Dedifferentiated amniotic fluid mesenchymal stem cell (primary cell): ENCODE data around the gene C14orf93.

ENCODE experiments used
- DNase-seq: peaks from one replicate; pipeline ENCODE4 v3.0.0-alpha.2; 2016; ENCODE audit errors: extremely low spot score

The C14orf93 gene

DNA sequence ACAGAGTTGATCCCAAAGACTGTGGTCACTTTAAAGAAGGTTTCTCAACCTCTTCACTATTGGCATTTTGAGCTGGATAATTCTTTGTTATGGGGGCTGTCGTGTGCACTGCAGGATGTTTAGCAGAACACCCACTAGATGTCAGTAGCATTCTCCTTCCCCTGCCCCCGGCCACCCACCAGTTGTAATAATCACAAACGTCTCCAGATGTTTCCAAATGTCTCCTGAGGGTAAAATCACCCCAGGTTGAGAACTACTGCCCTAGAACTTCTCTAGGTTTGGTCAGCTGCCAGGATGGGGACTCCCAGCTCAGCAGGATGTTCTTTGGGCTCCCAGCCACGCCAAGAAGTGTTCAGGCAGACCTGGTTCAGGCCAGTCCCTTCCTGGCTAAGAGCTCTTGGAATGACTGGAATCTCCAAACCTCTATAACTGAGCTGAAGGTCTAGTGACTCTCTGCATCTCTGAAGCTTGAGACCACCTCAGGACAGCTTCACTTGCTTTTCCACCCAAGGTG lies 15.1 kb downstream of the C14orf93 start:
- no peak for DNase-seq

- DNase-seq = no peak
These were observed 16.4 kb downstream of the C14orf93 start for GRCh38 chr14:22993517-22993916.

DNA sequence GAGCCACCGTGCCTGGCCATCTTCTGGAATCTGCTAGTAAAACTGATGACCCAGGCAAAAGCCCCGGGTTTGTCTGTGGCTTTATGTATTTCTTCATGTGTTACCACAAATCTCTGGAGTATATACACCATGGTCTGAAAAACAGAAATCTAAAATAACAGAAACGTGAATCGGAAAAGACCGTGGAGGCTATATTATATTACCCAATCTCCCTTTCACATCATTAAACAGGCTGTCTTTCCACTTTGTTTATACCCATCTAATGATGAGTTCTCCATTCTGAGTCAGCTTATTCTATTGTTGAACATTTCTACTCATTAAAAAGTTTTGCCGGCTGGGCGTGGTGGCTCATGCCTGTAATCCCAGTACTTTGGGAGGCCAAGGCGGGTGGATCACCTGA lies 18.1 kb downstream of the C14orf93 start:
- DNase-seq = no peak

GRCh38 chr14:22987291-22987690 lies 22.7 kb downstream of the C14orf93 start:
- DNase-seq = no peak

GRCh38 chr14:22986508-22987054 lies 23.4 kb downstream of the C14orf93 start:
- DNase-seq = peak; percentile 81

DNA sequence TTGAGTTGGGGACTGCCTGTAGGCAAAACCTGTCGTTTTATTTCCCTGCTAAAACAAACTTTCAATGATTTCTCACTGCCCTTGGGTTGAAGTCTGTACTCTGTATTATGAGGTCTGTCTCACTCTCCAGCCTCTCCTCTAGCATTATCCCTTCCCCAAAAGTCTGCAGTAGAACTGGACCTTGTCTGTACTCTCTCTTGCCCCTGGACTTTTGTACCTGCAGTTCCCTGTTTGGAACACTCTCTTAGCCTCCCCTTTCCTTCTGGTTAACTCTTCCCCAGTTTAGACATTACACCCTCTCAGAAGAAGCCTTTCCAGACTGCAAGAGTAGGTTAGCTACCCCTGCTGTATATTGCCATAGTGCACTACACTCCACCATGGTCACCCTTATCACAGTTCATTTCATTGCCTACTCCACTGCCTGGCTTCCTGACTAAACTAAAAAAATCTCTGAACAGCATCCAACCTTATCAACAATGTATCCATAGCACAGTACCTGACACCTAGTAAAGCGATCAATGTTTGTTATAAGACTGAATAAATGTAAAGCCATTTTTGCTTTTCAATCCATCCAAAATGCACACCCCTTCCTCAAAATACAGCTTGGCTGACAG lies 23.9 kb downstream of the C14orf93 start:
- DNase-seq = no peak

DNA sequence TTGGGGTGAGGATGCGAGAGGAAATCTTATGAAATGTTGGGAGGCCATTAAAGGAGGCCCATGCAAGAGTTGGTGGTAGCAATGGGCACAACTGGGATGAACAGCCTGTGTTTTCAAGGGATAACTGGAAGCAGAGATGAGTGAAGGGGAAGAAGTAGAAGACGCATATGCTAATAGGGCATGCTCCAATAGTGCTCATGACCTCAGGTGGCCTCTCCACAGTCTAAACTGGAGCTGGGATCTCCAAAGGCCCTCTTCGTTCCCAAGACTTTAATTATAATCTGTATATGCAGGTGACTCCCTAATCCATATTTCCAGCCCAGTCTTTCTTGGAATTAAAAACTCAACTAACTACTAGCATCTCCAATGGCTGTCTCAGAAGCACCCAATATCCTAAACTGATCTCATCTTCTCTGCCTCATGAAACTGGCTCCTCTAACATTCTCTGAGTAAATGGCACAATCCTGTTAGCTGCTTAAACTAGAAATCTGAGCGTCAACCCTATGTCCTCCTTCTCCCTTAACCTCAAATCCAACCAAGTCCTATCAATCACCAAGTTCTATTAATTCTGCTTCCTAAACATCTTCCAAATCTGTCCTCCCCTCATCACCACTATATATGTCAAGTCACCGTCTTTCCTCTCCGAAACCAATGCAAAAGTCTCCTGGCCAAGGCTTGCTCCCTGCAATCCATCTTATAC lies 24.8 kb downstream of the C14orf93 start:
- DNase-seq = no peak

DNA sequence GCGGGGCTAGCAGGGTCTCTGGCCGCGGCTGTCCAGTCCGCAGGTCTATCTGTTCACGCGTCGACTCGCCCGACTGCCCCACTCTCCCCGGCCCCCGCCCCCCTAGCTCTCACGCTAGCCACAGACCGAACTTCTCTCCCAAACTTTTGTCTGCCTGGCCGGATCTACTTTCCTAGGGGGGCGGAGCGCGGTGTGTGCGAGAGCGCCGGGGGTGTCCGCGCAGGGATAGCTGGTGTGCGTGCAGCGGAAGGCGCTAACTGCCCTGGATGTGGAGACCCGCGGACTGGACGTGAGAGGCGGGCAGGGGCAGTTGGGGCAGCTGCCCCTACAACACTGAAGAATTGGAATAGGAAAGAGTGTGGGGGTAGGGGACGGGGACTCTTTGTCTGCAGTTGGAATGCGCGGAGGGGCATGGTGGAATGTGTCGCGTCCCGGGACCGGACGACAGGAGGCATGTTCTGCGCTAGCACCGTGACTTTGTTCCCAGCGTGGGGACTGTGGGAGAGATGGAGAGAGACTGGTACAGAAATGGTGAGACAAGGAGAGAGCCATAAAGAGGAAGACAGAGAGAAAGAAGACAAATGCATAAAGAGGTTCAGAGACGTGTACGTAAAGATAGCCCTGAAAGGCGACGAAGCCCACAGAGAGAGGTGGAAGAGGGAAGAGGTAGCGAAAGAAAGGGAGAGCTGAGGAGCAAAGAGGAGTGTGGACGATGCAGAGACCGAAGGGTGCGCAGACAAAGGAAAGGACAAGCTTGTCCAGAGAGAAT lies 27.3 kb downstream of the C14orf93 start, which contains the start of gene AJUBA:
Gene AJUBA (minus strand): TSS at position 75 of the 769 bp plus-strand sequence. CDS start 285 bp downstream, outside the sequence.
- DNase-seq = peak; percentile 94

DNA sequence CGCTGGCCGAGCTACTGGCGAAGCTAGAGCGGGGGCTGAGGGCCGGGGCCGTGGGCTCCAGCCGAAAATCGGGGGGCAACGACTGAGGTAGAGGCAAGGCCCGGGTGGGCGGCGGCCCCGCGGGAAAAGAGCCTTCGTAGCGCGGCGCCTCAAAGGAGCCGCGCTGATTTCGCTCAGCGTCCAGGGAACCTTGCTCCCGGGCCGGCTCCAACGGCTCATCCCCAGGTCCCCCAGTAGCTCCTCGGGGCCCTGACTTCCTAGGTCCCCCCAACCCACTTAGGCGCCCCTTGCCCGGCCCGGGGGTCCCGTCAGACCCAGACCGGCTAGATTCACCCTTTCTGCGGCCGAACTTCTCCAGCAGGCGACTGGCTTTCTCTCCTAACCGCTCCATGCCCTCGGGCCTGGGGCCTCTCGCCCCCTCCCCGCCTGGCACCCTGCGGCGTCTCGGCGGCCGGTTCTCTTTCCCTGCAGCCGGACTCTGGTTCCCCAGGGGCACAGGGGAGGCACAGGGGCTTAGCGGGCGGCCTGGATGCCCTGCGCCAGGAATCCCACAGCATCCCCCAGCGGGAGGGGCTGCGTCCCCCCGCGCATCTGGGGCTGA lies 28.0 kb downstream of the C14orf93 start:
- no peak for DNase-seq

DNA sequence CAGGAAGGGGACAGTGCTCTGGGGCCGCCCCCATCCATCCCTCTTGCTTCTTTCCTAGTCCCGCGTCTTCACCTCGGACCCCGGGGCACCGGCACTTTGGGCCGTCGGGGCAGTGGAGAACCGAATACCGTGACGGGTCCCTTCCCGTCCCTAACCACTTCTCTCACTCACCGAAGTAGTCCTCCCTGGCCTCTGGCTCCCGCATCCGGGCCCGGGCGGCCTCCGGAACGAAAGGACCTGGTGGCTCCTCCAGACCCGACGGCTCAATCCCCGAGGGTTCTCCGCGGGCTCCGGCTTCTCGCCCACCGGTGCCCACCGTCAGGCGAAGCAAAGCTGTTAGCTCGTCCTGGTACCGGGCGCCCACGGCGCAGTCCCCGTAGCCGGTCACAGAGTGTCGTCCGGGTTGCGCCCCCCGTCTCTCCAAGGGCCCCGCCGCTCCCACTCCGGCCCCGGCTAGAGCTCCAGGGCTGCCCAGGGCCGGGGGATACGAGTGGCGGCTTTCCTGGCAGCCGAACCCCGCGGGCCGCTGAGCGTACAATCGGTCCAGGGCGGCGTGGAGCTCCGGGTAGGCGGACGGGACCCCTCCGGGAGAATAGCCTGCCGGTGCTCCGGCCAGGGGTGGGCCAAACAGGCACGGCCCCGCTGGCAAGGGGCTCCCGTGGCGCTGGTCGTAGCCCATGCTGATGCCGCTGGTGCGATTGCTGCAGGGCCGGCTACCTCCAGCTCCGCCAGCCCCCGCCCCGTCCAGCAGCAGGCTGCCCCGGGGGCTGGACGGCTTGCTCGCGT lies 28.7 kb downstream of the C14orf93 start:
- no peak for DNase-seq

GRCh38 chr14:22980672-22981089 lies 29.3 kb downstream of the C14orf93 start:
- DNase-seq = no peak

GRCh38 chr14:22979748-22980392 lies 30.1 kb downstream of the C14orf93 start:
- DNase-seq = no peak

- DNase-seq = no peak
These were observed 30.8 kb downstream of the C14orf93 start for GRCh38 chr14:22978981-22979671.

GRCh38 chr14:22978487-22978837 lies 31.5 kb downstream of the C14orf93 start:
- no peak for DNase-seq

DNA sequence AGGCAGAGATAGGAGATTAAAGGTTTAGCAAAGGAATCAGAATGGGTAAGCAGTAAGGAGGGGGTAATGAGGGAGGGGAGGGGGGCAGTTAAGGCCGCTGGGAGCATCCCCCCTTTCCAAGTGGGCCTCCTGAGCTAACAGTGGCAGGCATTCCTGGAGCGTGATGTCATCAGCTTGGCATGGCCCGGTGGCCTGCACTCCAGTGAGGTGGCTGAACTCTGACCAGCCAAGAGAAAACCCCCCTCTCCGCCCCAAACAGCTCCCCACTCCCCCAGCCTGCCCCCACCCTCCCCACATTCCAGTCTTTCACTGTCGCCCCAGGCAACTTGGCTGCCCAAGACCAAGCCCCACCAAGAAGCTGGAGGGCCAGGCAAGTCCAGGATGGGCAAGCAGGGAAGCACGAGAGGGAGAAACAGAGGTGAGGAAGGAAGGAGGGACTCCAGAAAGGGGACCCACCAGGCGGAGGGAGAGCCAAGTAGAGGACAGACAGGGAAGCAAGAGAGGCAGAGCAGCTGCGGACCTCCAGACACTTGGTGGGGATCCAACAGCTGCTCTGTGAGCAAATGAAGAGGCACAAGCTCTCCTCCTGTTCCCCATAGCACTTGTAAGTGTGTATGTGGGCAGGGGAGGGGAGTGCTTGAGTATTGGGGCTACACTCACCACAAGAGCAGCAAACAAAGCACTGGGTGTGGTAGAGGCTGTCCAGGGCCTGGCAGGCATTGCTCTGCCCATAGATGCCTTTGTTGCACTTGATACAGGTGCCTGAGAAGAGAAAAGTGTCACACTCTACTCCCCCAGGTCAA lies 32.1 kb downstream of the C14orf93 start:
- DNase-seq = peak; percentile 51

DNA sequence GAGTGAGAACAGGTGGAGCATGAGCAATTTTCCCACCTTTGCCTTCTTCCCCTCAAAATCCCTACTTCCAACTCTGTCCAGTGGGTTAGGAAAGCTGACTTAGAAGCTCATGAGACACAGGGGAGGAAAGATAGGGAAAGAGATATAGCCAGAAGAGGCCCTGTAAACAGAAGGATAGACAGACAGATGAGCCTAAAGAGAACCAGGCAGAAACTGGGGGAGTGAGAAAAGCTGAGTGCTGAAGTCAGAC lies 32.6 kb downstream of the C14orf93 start:
- DNase-seq = no peak

- no peak for DNase-seq
These were observed 33.1 kb downstream of the C14orf93 start for GRCh38 chr14:22976620-22977433.

GRCh38 chr14:22974530-22975313 lies 35.2 kb downstream of the C14orf93 start:
- DNase-seq = no peak
